LHCN-M2 (cell line): ENCODE data around the gene SV2A. TPM values are rescaled to one million over a fixed set of nuclear protein-coding genes. Genes with fewer than 3 reads are reported as not detected.
"Not testable (repeated sequence)": the region's sequence is repeated elsewhere in the genome, so short reads cannot be mapped to it uniquely, and the experiment has no call there.

Experiments
- DNase-seq: peaks from one replicate; pipeline ENCODE4 v3.0.0-alpha.2; 2012; ENCODE audit warnings: low read depth
- polyA plus RNA-seq: library from polyadenylated mRNA; unstranded; fragments of >200 nt; gene quantifications from one replicate; pipeline ENCODE4 v1.2.1, GENCODE V29; 2012; ENCODE audit warnings: missing spikeins
- total RNA-seq: library from RNA; depleted of rRNA; stranded (reverse); fragments of >200 nt; gene quantifications from 2 replicates; pipeline ENCODE4 v1.2.3, GENCODE V29; 2014; rRNA removed

SV2A gene
- 18.1 and 23.5 TPM in 2 replicates for total RNA-seq
- polyA plus RNA-seq, result 20.3 TPM

- DNase-seq, result peak; percentile 69
Measured at GRCh38 chr1:149917571-149918144, at the start of gene SV2A. Gene SV2A, minus strand, starts transcription at chr1:149917844. Its CDS starts 4,004 bp downstream, at chr1:149913840.

- no peak for DNase-seq
Measured at GRCh38 chr1:149967041-149967440, 49.4 kb upstream of the SV2A start.

GRCh38 chr1:149966405-149966804 is 48.8 kb upstream of the SV2A start:
- no peak for DNase-seq

GRCh38 chr1:149965440-149965839 is 47.8 kb upstream of the SV2A start:
- DNase-seq, result no peak

- no peak for DNase-seq
Measured at GRCh38 chr1:149963358-149963757, 45.7 kb upstream of the SV2A start.

GRCh38 chr1:149962736-149963135 is 45.1 kb upstream of the SV2A start:
- DNase-seq, result no peak

- peak; percentile 73 for DNase-seq
Measured at GRCh38 chr1:149962039-149962647, 44.5 kb upstream of the SV2A start.

- not testable (repeated sequence) for DNase-seq
Measured at GRCh38 chr1:149957548-149957947, 39.9 kb upstream of the SV2A start.

- no peak for DNase-seq
Measured at GRCh38 chr1:149949911-149950310, 32.3 kb upstream of the SV2A start.

GRCh38 chr1:149945206-149945605 is 27.6 kb upstream of the SV2A start:
- DNase-seq, result no peak

GRCh38 chr1:149942885-149943284 is 25.2 kb upstream of the SV2A start:
- DNase-seq, result no peak

- DNase-seq, result peak; percentile 14
Measured at GRCh38 chr1:149942207-149942606, 24.6 kb upstream of the SV2A start.

GRCh38 chr1:149940427-149940826 is 22.8 kb upstream of the SV2A start:
- no peak for DNase-seq

GRCh38 chr1:149938668-149939003 is 21.0 kb upstream of the SV2A start:
- DNase-seq, result not testable (repeated sequence)

GRCh38 chr1:149937759-149938158 is 20.1 kb upstream of the SV2A start:
- no peak for DNase-seq

GRCh38 chr1:149936992-149937705 is 19.5 kb upstream of the SV2A start:
- peak; percentile 51 for DNase-seq

GRCh38 chr1:149936170-149936991 is 18.7 kb upstream of the SV2A start, which contains the start of gene MTMR11:
Gene MTMR11, minus strand, starts transcription at chr1:149936879. Its CDS starts 232 bp downstream, at chr1:149936647.
- DNase-seq, result peak; percentile 45

- DNase-seq, result no peak
Measured at GRCh38 chr1:149934356-149934755, 16.7 kb upstream of the SV2A start.

- no peak for DNase-seq
Measured at GRCh38 chr1:149933208-149933607, 15.6 kb upstream of the SV2A start.

GRCh38 chr1:149932474-149932873 is 14.8 kb upstream of the SV2A start:
- no peak for DNase-seq

GRCh38 chr1:149931212-149931790 is 13.7 kb upstream of the SV2A start:
- DNase-seq, result no peak

- no peak for DNase-seq
Measured at GRCh38 chr1:149929856-149930255, 12.2 kb upstream of the SV2A start.
